WI38 (cell line): ENCODE results near the gene CHRNB4.

Experiments used
- H3K4me3 ChIP-seq: 2 replicates; pipeline ENCODE4 v1.5.1; 2011; ENCODE audit warnings: low read depth, mild to moderate bottlenecking, control low read depth, low read length
- CTCF ChIP-seq: IDR thresholded peaks from 2 replicates; pipeline ENCODE4 v1.5.1; 2012; ENCODE audit warnings: low read depth, mild to moderate bottlenecking, control low read depth, low read length

Gene CHRNB4

GRCh38 chr15:78651930-78652615 is 11.1 kb upstream of the CHRNB4 start:
- no peak for TF ChIP-seq CTCF
- no peak overlapping the region for H3K4me3 ChIP-seq

GRCh38 chr15:78651007-78651406 is 10.0 kb upstream of the CHRNB4 start:
- TF ChIP-seq CTCF = no peak
- no peak overlapping the region for H3K4me3 ChIP-seq

- H3K4me3 ChIP-seq = no peak overlapping the region
- no peak for TF ChIP-seq CTCF
Measured at GRCh38 chr15:78650022-78650421, 9.0 kb upstream of the CHRNB4 start.

GRCh38 chr15:78645009-78645408 is 4.0 kb upstream of the CHRNB4 start:
- no peak overlapping the region for H3K4me3 ChIP-seq
- no peak for TF ChIP-seq CTCF

- no peak overlapping the region for H3K4me3 ChIP-seq
- TF ChIP-seq CTCF = no peak
Measured at GRCh38 chr15:78642331-78642730, 1.3 kb upstream of the CHRNB4 start.

- H3K4me3 ChIP-seq = no peak overlapping the region
- no peak for TF ChIP-seq CTCF
Measured at GRCh38 chr15:78641749-78642275, 802 bp upstream of the CHRNB4 start.

GRCh38 chr15:78640527-78641101 is 396 bp downstream of the CHRNB4 start:
- no peak overlapping the region for H3K4me3 ChIP-seq

More at GRCh38 chr15:78640527-78641101, 396 bp downstream of the CHRNB4 start:
- TF ChIP-seq CTCF = no peak
